Loucy (cell line): ENCODE results near the gene IFT80.

Source experiments
- H2AFZ ChIP-seq: fragments of 200-600 bp; sonication (generic); 2 replicates; pipeline ENCODE4 v1.6.0; 2016; ENCODE audit warnings: antibody characterized with exemption, mild to moderate bottlenecking, low read length, moderate library complexity
- H3F3A ChIP-seq: fragments of 200-600 bp; 2 replicates; pipeline ENCODE4 v1.6.0; 2016; ENCODE audit warnings: antibody characterized with exemption, low read depth, mild to moderate bottlenecking
- H3K27me3 ChIP-seq: fragments of 200-600 bp; sonication (generic); 2 replicates; pipeline ENCODE4 v1.6.1; 2014; ENCODE audit warnings: low read length, mild to moderate bottlenecking; ENCODE audit not compliant: insufficient read depth, poor library complexity, severe bottlenecking
- H3K36me3 ChIP-seq: fragments of 200-600 bp; sonication (generic); 2 replicates; pipeline ENCODE4 v1.6.1; 2016; ENCODE audit warnings: low read length; ENCODE audit not compliant: insufficient read depth
- H3K4me1 ChIP-seq: fragments of 200-600 bp; sonication (generic); 2 replicates; pipeline ENCODE4 v1.5.1; 2014; ENCODE audit warnings: low read length, mild to moderate bottlenecking; ENCODE audit not compliant: insufficient read depth, poor library complexity, severe bottlenecking
- H3K4me2 ChIP-seq: fragments of 200-600 bp; sonication (generic); 2 replicates; pipeline ENCODE4 v1.6.0; 2014; ENCODE audit warnings: antibody characterized with exemption, low read length, low read depth, mild to moderate bottlenecking; ENCODE audit not compliant: poor library complexity, severe bottlenecking
- H3K4me3 ChIP-seq: fragments of 200-600 bp; sonication (generic); 2 replicates; pipeline ENCODE4 v1.5.1; 2014; ENCODE audit warnings: low read length, mild to moderate bottlenecking, mixed read lengths; ENCODE audit not compliant: poor library complexity, severe bottlenecking
- H3K79me2 ChIP-seq: fragments of 200-600 bp; sonication (generic); 2 replicates; pipeline ENCODE4 v1.6.1; 2014; ENCODE audit warnings: low read length; ENCODE audit not compliant: insufficient read depth
- H3K9ac ChIP-seq: fragments of 200-600 bp; sonication (generic); 2 replicates; pipeline ENCODE4 v1.6.0; 2014; ENCODE audit warnings: mild to moderate bottlenecking, low read depth, low read length, moderate library complexity; ENCODE audit not compliant: poor library complexity, severe bottlenecking
- H3K9me2 ChIP-seq: fragments of 200-600 bp; sonication (generic); replicated peaks from 2 replicates; pipeline ENCODE4 v1.6.1; 2016; ENCODE audit warnings: low read depth, low read length, mixed read lengths
- H3K9me3 ChIP-seq: fragments of 200-600 bp; sonication (generic); 2 replicates; pipeline ENCODE4 v1.6.1; 2014; ENCODE audit warnings: mild to moderate bottlenecking, antibody characterized with exemption, low read length, low read depth; ENCODE audit not compliant: insufficient read depth
- H4K20me1 ChIP-seq: fragments of 200-600 bp; sonication (generic); 2 replicates; pipeline ENCODE4 v1.6.0; 2014; ENCODE audit warnings: antibody characterized with exemption, low read length, mild to moderate bottlenecking; ENCODE audit not compliant: insufficient read depth, poor library complexity, severe bottlenecking
- EZH2phosphoT487 ChIP-seq: fragments of 200-600 bp; IDR thresholded peaks from 2 replicates; pipeline ENCODE4 v1.6.1; 2018; ENCODE audit warnings: antibody characterized with exemption, mild to moderate bottlenecking, moderate library complexity, borderline replicate concordance
- TF ChIP-seq, protein P1 (sequence below): fragments of 200-600 bp; sonication (generic); conservative IDR thresholded peaks from 2 replicates; pipeline ENCODE4 v1.5.1; 2014; ENCODE audit warnings: mild to moderate bottlenecking, antibody characterized with exemption, low read length

The IFT80 gene

DNA sequence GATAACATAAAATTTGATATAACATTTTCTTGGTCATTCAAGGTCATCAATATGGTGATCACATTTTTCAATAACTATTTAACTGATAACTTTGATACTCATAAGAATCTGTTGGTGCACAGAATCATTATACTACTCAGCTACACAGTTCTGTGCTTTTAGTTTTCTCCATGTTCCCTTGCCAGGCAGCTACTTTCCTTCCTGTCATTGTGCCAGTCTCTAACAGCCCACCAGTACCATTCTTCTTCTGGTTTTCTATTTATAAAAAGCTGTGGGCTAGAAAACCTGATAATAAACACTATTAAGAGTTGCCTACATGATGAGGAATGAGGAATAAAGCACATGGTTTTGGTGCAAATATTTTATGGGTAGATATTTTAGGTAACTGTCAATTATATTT is 96.2 kb downstream of the IFT80 start:
- H3K9ac ChIP-seq = no peak overlapping the region
- no peaks in the 10 kb centered on the region for H3K36me3 ChIP-seq
- H4K20me1 ChIP-seq = no peaks in the 10 kb centered on the region
- no peak overlapping the region for H3K4me2 ChIP-seq
- H3K9me2 ChIP-seq = no peaks in the 10 kb centered on the region
- no peak overlapping the region for H3K4me3 ChIP-seq
- H3K9me3 ChIP-seq = no peaks in the 10 kb centered on the region
- TF ChIP-seq EZH2phosphoT487 = no peak
- TF ChIP-seq, protein P1, sequence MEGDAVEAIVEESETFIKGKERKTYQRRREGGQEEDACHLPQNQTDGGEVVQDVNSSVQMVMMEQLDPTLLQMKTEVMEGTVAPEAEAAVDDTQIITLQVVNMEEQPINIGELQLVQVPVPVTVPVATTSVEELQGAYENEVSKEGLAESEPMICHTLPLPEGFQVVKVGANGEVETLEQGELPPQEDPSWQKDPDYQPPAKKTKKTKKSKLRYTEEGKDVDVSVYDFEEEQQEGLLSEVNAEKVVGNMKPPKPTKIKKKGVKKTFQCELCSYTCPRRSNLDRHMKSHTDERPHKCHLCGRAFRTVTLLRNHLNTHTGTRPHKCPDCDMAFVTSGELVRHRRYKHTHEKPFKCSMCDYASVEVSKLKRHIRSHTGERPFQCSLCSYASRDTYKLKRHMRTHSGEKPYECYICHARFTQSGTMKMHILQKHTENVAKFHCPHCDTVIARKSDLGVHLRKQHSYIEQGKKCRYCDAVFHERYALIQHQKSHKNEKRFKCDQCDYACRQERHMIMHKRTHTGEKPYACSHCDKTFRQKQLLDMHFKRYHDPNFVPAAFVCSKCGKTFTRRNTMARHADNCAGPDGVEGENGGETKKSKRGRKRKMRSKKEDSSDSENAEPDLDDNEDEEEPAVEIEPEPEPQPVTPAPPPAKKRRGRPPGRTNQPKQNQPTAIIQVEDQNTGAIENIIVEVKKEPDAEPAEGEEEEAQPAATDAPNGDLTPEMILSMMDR = no peak
- H3K27me3 ChIP-seq = no peaks in the 10 kb centered on the region
- H3F3A ChIP-seq = no peaks in the 10 kb centered on the region
- H3K4me1 ChIP-seq = no peaks in the 10 kb centered on the region
- no peak overlapping the region for H2AFZ ChIP-seq
- H3K79me2 ChIP-seq = no peaks in the 10 kb centered on the region

DNA sequence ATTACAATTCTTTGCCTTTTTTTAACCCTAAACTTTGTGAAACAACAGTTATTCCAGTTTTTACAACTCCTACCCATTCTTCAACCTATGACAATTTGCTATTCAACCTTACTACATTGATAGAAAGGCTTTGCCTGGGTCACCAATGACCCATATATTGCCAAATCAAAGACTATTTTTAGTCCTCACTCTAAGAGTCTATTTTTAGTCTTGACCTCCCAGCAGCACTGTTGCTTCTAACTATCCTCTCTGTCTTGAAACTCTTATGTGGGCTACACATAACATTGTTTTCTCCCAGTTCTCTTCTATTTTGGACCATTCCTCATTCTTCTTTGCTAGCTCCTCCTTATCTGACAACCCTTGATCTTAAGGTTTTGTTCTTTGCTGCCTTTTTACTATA is 102.4 kb downstream of the IFT80 start:
- Histone ChIP-seq H3K36me3 (no peaks in the 10 kb centered on the region), H3K9me2 (no peaks in the 10 kb centered on the region), H3K79me2 (no peaks in the 10 kb centered on the region), H3K4me1 (no peaks in the 10 kb centered on the region), H3K27me3 (no peaks in the 10 kb centered on the region), H3K9me3 (no peaks in the 10 kb centered on the region), H2AFZ (no peak overlapping the region), H3K4me2 (no peak overlapping the region), H3F3A (no peaks in the 10 kb centered on the region), H3K9ac (no peak overlapping the region), H3K4me3 (no peak overlapping the region), H4K20me1 (no peaks in the 10 kb centered on the region)
- no peak for TF ChIP-seq EZH2phosphoT487
- TF ChIP-seq, protein P1 = no peak

- Histone ChIP-seq H2AFZ (no peak overlapping the region), H3K9me2 (no peaks in the 10 kb centered on the region), H3K79me2 (no peaks in the 10 kb centered on the region), H3K27me3 (no peaks in the 10 kb centered on the region), H3F3A (no peaks in the 10 kb centered on the region), H3K4me2 (no peak overlapping the region), H3K4me3 (no peak overlapping the region), H3K9me3 (no peaks in the 10 kb centered on the region), H3K4me1 (no peaks in the 10 kb centered on the region), H3K9ac (no peak overlapping the region), H3K36me3 (no peaks in the 10 kb centered on the region), H4K20me1 (no peaks in the 10 kb centered on the region)
- TF ChIP-seq EZH2phosphoT487 = no peak
Measured at GRCh38 chr3:160291909-160292299, 107.1 kb downstream of the IFT80 start.

GRCh38 chr3:160291290-160291908 is 107.6 kb downstream of the IFT80 start:
- H3K4me2 ChIP-seq = no peak overlapping the region
- H3K4me3 ChIP-seq = no peak overlapping the region
- TF ChIP-seq, protein P1 = no peak
- TF ChIP-seq EZH2phosphoT487 = no peak
- no peak overlapping the region for H3K9ac ChIP-seq
- H3K9me3 ChIP-seq = no peaks in the 10 kb centered on the region
- no peaks in the 10 kb centered on the region for H3K9me2 ChIP-seq
- no peaks in the 10 kb centered on the region for H3K79me2 ChIP-seq
- no peaks in the 10 kb centered on the region for H3K4me1 ChIP-seq
- H4K20me1 ChIP-seq = no peaks in the 10 kb centered on the region
- H3F3A ChIP-seq = no peaks in the 10 kb centered on the region
- no peaks in the 10 kb centered on the region for H3K27me3 ChIP-seq
- no peak overlapping the region for H2AFZ ChIP-seq
- H3K36me3 ChIP-seq = no peaks in the 10 kb centered on the region
